Stimulated activated naive CD4-positive, alpha-beta T cell treated with Interleukin-2 at 50 U/mL for 16 hours (primary cell): ENCODE data around the gene TMEM130.

Experiments used
- DNase-seq: peaks from one replicate; lab custom pipeline; 2025; lab: John Stamatoyannopoulos, UW

TMEM130 gene

DNA sequence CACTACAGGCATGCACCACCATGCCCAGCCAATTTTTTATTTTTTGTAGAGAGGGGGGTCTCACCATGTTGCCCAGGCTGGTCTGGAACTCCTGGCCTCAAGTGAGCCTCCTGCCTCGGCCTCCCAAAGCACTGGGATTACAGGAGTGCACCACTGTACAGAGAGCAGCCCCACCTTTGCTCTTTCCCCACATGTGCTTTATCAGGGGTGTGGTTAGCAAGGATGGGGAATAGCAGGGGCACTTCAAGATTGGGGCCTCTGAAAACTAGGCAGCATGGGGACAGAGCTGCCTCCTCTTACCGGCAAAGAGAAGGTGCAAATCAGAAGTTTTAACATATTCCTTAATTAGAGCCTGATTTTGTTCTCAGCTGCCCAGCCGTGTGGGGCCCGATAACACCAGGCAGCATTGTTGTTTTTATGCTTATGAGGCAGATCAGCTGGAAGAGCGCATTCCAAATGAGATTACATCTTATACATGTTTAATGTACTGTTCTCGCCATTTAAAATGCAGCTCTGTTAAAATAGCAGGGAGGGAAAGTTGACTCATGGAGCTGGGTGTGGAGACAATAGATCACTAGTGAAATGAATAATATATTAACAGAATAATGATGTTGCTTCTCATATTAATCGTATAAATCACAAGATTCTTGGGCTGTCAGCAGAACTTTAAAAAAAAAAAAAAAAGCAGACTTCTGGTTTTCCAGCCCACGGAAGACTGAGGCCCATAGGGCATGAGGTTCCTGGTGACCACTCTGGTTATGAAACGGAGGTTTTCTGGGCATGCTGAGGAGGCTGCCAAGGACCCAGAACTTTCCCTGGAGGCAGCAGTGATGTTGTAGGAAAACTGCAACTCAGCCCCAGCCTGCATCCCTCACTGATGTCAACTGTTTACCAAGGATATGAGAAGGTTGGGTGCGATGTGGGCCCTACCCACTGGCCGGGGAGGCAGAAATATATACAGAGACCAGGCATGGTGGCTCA, 62.5 kb downstream of the TMEM130 start:
- no peak for DNase-seq

GRCh38 chr7:98805956-98806838, 63.6 kb downstream of the TMEM130 start:
- no peak for DNase-seq

DNA sequence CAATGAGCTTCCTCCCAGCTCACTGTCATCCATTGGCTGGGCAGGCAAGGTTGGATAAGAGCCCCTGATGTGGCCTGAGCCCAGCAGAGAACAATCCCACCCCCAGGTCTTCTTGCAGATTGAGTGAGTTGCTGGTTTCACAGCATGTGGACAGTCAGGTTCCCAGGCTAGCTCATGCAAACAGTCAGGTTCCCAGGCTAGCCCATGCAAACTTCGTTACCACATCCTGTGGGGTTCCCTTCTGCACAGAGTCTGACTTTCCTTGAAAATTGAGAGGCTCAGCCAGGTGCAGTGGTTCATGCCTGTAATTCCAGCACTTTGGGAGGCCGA, 67.1 kb downstream of the TMEM130 start:
- no peak for DNase-seq

GRCh38 chr7:98802088-98802780, 67.6 kb downstream of the TMEM130 start:
- no peak for DNase-seq

GRCh38 chr7:98800996-98801395, 68.8 kb downstream of the TMEM130 start:
- DNase-seq = no peak

DNA sequence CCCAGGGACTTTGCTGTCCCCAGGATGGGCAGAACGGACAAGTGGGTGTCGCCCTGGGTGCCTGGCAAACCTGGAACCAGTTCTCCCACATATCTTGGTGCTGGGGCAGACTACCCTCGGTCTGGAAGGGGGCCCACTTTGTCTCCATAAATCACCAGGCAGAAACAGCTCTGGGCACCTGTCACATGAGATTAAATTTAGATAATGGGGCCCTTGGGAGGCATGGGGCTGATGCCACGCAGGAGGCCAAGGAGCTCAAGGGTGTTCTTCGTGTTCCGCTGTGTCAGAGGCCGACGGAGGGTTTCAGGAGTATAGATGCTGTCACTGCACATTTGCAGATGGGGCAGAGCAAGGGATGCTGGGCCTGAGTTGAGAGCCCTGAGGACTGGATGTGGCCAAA, 72.7 kb downstream of the TMEM130 start:
- no peak for DNase-seq
